ENCODE measurements around the gene LPO.
A peak's percentile ranks its signal among the peaks of the same experiment; 100 is the strongest.

DNA sequence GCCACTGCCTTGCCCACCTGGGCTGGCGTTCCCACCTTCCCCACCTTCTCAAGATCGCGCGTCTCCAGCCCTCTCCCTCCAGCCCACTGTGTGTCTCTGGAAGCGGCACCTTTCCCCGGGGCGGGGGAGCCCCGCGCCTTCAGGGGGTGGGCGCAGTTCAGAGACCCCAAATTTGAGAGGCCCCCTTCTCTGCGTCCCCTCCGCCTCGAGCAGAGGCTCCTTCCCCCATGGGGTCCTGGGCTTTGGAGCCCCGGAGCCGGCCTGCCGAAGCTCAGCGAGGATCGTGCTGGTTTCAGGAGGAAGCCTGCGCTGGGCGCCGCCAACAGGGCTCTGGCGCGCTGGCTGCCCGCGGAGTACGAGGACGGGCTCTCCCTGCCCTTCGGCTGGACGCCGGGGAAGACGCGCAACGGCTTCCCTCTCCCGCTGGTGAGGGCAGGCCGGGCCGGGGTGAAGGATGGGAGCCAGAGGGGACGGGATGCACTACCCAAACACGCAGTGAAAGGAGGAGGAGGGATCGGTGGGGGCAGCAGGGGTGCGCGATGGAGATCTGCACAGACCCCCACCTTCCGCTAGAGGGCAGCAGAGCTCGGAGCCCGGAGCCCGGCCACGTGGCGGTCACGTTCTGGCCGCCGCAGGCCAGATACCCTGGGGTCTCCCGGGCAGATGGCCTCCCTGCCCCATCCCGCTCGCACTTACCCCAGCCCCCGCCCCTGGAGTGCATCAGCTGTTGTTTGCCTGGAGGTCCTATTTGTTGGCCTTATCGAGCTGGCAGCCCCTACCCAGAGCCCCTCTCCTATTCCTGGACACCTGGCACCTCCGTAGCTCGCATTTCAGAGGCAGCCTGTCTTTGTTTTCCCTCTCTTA, 11.1 kb downstream of the LPO start:
- TF ChIP-seq POLR2AphosphoS5 (IDR thresholded peaks at IDR 0.05; ENCODE audit: low read length) = no peak
- TF ChIP-seq ESRRA (IDR thresholded peaks at IDR 0.05; ENCODE audit: low read length) = no peak
- TF ChIP-seq NFXL1 (IDR thresholded peaks at IDR 0.05; ENCODE audit: borderline replicate concordance) = no peak
- peak; percentile 82 for TF ChIP-seq RAD51 (IDR thresholded peaks at IDR 0.05)
- TF ChIP-seq, protein P1, sequence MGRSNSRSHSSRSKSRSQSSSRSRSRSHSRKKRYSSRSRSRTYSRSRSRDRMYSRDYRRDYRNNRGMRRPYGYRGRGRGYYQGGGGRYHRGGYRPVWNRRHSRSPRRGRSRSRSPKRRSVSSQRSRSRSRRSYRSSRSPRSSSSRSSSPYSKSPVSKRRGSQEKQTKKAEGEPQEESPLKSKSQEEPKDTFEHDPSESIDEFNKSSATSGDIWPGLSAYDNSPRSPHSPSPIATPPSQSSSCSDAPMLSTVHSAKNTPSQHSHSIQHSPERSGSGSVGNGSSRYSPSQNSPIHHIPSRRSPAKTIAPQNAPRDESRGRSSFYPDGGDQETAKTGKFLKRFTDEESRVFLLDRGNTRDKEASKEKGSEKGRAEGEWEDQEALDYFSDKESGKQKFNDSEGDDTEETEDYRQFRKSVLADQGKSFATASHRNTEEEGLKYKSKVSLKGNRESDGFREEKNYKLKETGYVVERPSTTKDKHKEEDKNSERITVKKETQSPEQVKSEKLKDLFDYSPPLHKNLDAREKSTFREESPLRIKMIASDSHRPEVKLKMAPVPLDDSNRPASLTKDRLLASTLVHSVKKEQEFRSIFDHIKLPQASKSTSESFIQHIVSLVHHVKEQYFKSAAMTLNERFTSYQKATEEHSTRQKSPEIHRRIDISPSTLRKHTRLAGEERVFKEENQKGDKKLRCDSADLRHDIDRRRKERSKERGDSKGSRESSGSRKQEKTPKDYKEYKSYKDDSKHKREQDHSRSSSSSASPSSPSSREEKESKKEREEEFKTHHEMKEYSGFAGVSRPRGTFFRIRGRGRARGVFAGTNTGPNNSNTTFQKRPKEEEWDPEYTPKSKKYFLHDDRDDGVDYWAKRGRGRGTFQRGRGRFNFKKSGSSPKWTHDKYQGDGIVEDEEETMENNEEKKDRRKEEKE (IDR thresholded peaks at IDR 0.05) = no peak
- no peak for TF ChIP-seq STAT3 (IDR thresholded peaks at IDR 0.05; ENCODE audit: low read depth, low read length)
- TF ChIP-seq HDAC2 (IDR thresholded peaks at IDR 0.05) = no peak
- TF ChIP-seq MTA2 (IDR thresholded peaks at IDR 0.05; ENCODE audit: low read depth) = no peak
- TF ChIP-seq, protein P2, sequence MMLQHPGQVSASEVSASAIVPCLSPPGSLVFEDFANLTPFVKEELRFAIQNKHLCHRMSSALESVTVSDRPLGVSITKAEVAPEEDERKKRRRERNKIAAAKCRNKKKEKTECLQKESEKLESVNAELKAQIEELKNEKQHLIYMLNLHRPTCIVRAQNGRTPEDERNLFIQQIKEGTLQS (IDR thresholded peaks at IDR 0.05; ENCODE audit: borderline replicate concordance, extremely low read depth, low read depth, low read length) = peak; percentile 41; the same call in 1 of the 2 replicates
- TF ChIP-seq, protein P3, sequence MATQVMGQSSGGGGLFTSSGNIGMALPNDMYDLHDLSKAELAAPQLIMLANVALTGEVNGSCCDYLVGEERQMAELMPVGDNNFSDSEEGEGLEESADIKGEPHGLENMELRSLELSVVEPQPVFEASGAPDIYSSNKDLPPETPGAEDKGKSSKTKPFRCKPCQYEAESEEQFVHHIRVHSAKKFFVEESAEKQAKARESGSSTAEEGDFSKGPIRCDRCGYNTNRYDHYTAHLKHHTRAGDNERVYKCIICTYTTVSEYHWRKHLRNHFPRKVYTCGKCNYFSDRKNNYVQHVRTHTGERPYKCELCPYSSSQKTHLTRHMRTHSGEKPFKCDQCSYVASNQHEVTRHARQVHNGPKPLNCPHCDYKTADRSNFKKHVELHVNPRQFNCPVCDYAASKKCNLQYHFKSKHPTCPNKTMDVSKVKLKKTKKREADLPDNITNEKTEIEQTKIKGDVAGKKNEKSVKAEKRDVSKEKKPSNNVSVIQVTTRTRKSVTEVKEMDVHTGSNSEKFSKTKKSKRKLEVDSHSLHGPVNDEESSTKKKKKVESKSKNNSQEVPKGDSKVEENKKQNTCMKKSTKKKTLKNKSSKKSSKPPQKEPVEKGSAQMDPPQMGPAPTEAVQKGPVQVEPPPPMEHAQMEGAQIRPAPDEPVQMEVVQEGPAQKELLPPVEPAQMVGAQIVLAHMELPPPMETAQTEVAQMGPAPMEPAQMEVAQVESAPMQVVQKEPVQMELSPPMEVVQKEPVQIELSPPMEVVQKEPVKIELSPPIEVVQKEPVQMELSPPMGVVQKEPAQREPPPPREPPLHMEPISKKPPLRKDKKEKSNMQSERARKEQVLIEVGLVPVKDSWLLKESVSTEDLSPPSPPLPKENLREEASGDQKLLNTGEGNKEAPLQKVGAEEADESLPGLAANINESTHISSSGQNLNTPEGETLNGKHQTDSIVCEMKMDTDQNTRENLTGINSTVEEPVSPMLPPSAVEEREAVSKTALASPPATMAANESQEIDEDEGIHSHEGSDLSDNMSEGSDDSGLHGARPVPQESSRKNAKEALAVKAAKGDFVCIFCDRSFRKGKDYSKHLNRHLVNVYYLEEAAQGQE (IDR thresholded peaks at IDR 0.05; ENCODE audit: low read depth, low read length) = no peak
- TF ChIP-seq, protein P4, sequence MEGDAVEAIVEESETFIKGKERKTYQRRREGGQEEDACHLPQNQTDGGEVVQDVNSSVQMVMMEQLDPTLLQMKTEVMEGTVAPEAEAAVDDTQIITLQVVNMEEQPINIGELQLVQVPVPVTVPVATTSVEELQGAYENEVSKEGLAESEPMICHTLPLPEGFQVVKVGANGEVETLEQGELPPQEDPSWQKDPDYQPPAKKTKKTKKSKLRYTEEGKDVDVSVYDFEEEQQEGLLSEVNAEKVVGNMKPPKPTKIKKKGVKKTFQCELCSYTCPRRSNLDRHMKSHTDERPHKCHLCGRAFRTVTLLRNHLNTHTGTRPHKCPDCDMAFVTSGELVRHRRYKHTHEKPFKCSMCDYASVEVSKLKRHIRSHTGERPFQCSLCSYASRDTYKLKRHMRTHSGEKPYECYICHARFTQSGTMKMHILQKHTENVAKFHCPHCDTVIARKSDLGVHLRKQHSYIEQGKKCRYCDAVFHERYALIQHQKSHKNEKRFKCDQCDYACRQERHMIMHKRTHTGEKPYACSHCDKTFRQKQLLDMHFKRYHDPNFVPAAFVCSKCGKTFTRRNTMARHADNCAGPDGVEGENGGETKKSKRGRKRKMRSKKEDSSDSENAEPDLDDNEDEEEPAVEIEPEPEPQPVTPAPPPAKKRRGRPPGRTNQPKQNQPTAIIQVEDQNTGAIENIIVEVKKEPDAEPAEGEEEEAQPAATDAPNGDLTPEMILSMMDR (IDR thresholded peaks at IDR 0.05 in 2 of 3, conservative IDR thresholded peaks at IDR 0.05 in 1 of 3; ENCODE audit: control insufficient read depth in 2 of 3, extremely low read depth in 1 of 3, insufficient read depth in 1 of 3, low read depth in 3 of 3, low read length in 3 of 3) = peak; percentile 82 to 95 (median 87)
- TF ChIP-seq POU2F2 (IDR thresholded peaks at IDR 0.05; ENCODE audit: borderline replicate concordance, low read depth, low read length) = no peak
- no peak for TF ChIP-seq EZH2 (IDR thresholded peaks at IDR 0.05; ENCODE audit: borderline replicate concordance, control insufficient read depth, low read depth, low read length)

All from GM12878 (cell line).